ENCODE measurements around the gene C6orf141.

The C6orf141 gene

GRCh38 chr6:49522710-49523593 is 27.5 kb upstream of the C6orf141 start:
- Histone ChIP-seq H3K9ac (ENCODE audit: low read depth, low read length) (peak overlapping the region; percentile 28), H3K36me3 (ENCODE audit: control insufficient read depth, insufficient read depth, low read length) (no peaks in the 10 kb centered on the region), H3K27me3 (ENCODE audit: control insufficient read depth, insufficient read depth, low read length) (no peaks in the 10 kb centered on the region), H3K4me3 (ENCODE audit: low read depth, low read length) (no peak overlapping the region), H3K4me1 (ENCODE audit: control insufficient read depth, insufficient read depth, low read length) (peaks cover 8% of the 10 kb centered on the region), H3K9me3 (ENCODE audit: control insufficient read depth, insufficient read depth, low read length) (no peaks in the 10 kb centered on the region)

GRCh38 chr6:49523901-49524300 is 26.6 kb upstream of the C6orf141 start:
- no peak overlapping the region for H3K9ac ChIP-seq (ENCODE audit: low read depth, low read length)
- no peaks in the 10 kb centered on the region for H3K9me3 ChIP-seq (ENCODE audit: control insufficient read depth, insufficient read depth, low read length)
- no peaks in the 10 kb centered on the region for H3K27me3 ChIP-seq (ENCODE audit: control insufficient read depth, insufficient read depth, low read length)
- H3K4me1 ChIP-seq (ENCODE audit: control insufficient read depth, insufficient read depth, low read length): peaks cover 13% of the 10 kb centered on the region
- H3K36me3 ChIP-seq (ENCODE audit: control insufficient read depth, insufficient read depth, low read length): no peaks in the 10 kb centered on the region
- H3K4me3 ChIP-seq (ENCODE audit: low read depth, low read length): no peak overlapping the region

DNA sequence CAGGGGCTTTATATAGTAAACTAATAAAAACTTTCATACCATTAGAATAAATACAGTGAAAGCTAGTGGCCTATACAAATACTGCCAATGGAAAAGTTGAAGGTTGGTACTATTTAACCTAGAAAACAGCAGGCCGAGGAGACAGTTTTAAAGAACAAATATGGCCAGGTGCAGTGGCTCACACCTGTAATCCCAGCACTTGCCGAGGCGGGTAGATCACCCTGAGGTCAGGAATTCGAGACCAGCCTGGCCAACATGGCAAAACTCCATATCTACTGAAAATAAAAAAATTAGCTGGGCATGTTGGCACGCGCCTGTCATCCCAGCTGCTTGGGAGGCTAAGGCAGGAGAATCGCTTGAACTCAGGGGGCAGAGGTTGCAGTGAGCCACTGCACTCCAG is 25.9 kb upstream of the C6orf141 start:
- Histone ChIP-seq H3K27me3 (ENCODE audit: control insufficient read depth, insufficient read depth, low read length) (no peaks in the 10 kb centered on the region), H3K4me3 (ENCODE audit: low read depth, low read length) (no peak overlapping the region), H3K9ac (ENCODE audit: low read depth, low read length) (no peak overlapping the region), H3K9me3 (ENCODE audit: control insufficient read depth, insufficient read depth, low read length) (no peaks in the 10 kb centered on the region), H3K4me1 (ENCODE audit: control insufficient read depth, insufficient read depth, low read length) (peaks cover 13% of the 10 kb centered on the region), H3K36me3 (ENCODE audit: control insufficient read depth, insufficient read depth, low read length) (no peaks in the 10 kb centered on the region)

DNA sequence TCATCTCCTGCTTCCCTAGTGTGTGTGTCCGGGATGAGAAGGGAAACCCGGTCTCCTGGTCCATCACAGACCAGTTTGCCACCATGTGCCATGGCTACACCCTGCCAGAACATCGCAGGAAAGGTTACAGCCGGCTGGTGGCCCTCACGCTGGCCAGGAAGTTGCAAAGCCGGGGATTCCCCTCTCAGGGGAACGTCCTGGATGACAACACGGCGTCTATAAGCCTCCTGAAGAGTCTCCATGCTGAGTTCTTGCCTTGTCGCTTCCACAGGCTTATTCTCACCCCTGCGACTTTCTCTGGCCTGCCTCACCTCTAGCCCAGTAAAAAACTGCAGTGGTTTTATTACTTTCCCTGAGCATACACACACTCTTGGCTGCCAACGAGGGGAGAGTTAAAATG is 23.9 kb upstream of the C6orf141 start:
- Histone ChIP-seq H3K9me3 (ENCODE audit: control insufficient read depth, insufficient read depth, low read length) (no peaks in the 10 kb centered on the region), H3K4me1 (ENCODE audit: control insufficient read depth, insufficient read depth, low read length) (peaks cover 13% of the 10 kb centered on the region), H3K36me3 (ENCODE audit: control insufficient read depth, insufficient read depth, low read length) (no peaks in the 10 kb centered on the region), H3K27me3 (ENCODE audit: control insufficient read depth, insufficient read depth, low read length) (no peaks in the 10 kb centered on the region), H3K9ac (ENCODE audit: low read depth, low read length) (no peak overlapping the region), H3K4me3 (ENCODE audit: low read depth, low read length) (no peak overlapping the region)

GRCh38 chr6:49527320-49527719 is 23.1 kb upstream of the C6orf141 start:
- no peaks in the 10 kb centered on the region for H3K36me3 ChIP-seq (ENCODE audit: control insufficient read depth, insufficient read depth, low read length)
- H3K9me3 ChIP-seq (ENCODE audit: control insufficient read depth, insufficient read depth, low read length): no peaks in the 10 kb centered on the region
- H3K27me3 ChIP-seq (ENCODE audit: control insufficient read depth, insufficient read depth, low read length): no peaks in the 10 kb centered on the region
- no peak overlapping the region for H3K4me3 ChIP-seq (ENCODE audit: low read depth, low read length)
- H3K4me1 ChIP-seq (ENCODE audit: control insufficient read depth, insufficient read depth, low read length): peaks cover 13% of the 10 kb centered on the region
- no peak overlapping the region for H3K9ac ChIP-seq (ENCODE audit: low read depth, low read length)

DNA sequence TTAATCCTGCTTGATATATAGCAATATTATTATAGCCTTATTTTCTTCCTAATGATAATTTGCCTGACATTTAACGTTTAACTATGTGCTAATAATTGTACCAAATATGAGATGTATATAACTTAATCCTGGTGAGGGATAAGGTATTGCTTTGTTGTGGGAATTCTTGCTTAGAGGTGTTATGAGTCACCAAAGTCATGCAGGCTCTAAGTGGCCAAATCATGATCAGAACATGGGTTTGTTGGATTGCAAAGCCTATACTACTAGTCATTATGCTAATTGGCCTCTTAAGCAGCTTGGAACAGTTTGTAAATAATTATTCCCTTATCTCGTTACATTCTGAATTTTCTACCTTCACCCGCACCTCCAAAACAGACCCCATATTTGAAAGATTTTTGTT is 21.9 kb upstream of the C6orf141 start:
- Histone ChIP-seq H3K27me3 (ENCODE audit: control insufficient read depth, insufficient read depth, low read length) (no peaks in the 10 kb centered on the region), H3K36me3 (ENCODE audit: control insufficient read depth, insufficient read depth, low read length) (no peaks in the 10 kb centered on the region), H3K9ac (ENCODE audit: low read depth, low read length) (no peak overlapping the region), H3K4me1 (ENCODE audit: control insufficient read depth, insufficient read depth, low read length) (peaks cover 13% of the 10 kb centered on the region), H3K9me3 (ENCODE audit: control insufficient read depth, insufficient read depth, low read length) (no peaks in the 10 kb centered on the region), H3K4me3 (ENCODE audit: low read depth, low read length) (no peak overlapping the region)

GRCh38 chr6:49530141-49530776 is 20.2 kb upstream of the C6orf141 start:
- no peaks in the 10 kb centered on the region for H3K27me3 ChIP-seq (ENCODE audit: control insufficient read depth, insufficient read depth, low read length)
- H3K4me3 ChIP-seq (ENCODE audit: low read depth, low read length): no peak overlapping the region
- no peaks in the 10 kb centered on the region for H3K36me3 ChIP-seq (ENCODE audit: control insufficient read depth, insufficient read depth, low read length)
- H3K9ac ChIP-seq (ENCODE audit: low read depth, low read length): no peak overlapping the region
- H3K9me3 ChIP-seq (ENCODE audit: control insufficient read depth, insufficient read depth, low read length): no peaks in the 10 kb centered on the region
- H3K4me1 ChIP-seq (ENCODE audit: control insufficient read depth, insufficient read depth, low read length): peaks cover 13% of the 10 kb centered on the region

DNA sequence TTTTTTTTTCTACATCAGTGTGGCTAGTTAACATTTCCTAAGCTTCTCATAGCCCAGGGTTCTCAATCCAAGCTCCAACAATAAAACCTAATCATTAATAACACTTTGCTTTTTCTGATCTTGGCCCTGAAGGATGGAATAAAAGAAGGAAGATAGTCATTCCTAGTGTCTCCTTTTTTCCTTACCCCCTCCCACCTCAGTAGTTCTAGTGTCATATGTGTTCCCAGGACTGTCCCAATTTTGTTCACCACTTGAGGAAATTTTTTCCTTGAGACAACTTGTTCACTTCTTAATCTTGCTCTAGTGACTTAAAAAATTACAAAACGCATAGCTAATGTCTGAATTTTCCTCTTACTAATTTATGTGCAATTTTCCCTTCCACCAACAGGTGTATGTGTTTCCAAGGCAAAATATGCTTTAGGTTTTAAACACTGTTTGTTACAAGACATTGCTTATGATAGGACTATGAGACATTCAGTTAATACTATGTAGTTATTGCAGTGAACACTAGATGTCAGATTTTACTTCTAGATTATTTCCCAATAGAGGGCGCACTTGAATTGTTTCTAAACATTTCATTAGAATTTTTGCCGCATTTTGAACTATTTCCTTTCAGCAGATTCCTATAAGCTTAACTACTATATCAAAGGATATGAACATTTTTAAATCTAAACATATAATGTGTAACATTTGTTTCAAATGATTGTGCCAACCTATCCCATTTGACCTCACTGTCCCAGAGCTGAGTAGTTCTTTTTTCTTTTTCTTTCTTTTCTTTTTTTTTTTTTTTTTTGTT is 18.5 kb upstream of the C6orf141 start:
- Histone ChIP-seq H3K9me3 (ENCODE audit: control insufficient read depth, insufficient read depth, low read length) (no peaks in the 10 kb centered on the region), H3K27me3 (ENCODE audit: control insufficient read depth, insufficient read depth, low read length) (no peaks in the 10 kb centered on the region), H3K36me3 (ENCODE audit: control insufficient read depth, insufficient read depth, low read length) (no peaks in the 10 kb centered on the region), H3K4me3 (ENCODE audit: low read depth, low read length) (no peak overlapping the region), H3K9ac (ENCODE audit: low read depth, low read length) (no peak overlapping the region), H3K4me1 (ENCODE audit: control insufficient read depth, insufficient read depth, low read length) (peaks cover 10% of the 10 kb centered on the region)

DNA sequence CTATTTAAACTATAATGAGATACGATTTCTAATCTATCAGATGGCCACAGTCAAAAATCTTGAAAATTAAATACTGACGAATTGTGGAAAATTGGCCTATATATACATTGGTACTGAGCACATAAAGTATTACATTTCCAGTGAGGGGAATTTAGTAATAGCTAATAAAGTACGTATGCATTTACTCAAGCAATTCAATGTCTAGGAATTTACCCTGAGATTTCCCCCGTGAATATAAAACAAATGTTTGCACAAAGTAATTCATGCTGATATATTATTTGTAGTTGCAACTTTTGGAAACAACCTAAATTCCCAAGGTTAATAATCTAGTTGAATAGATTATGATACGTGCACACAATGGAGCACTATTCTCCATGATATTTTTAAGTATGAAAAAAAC is 14.7 kb upstream of the C6orf141 start:
- Histone ChIP-seq H3K9me3 (ENCODE audit: control insufficient read depth, insufficient read depth, low read length) (no peaks in the 10 kb centered on the region), H3K36me3 (ENCODE audit: control insufficient read depth, insufficient read depth, low read length) (no peaks in the 10 kb centered on the region), H3K4me1 (ENCODE audit: control insufficient read depth, insufficient read depth, low read length) (no peaks in the 10 kb centered on the region), H3K27me3 (ENCODE audit: control insufficient read depth, insufficient read depth, low read length) (no peaks in the 10 kb centered on the region), H3K9ac (ENCODE audit: low read depth, low read length) (no peak overlapping the region), H3K4me3 (ENCODE audit: low read depth, low read length) (no peak overlapping the region)

GRCh38 chr6:49539102-49539501 is 11.4 kb upstream of the C6orf141 start:
- no peak overlapping the region for H3K9ac ChIP-seq (ENCODE audit: low read depth, low read length)
- H3K36me3 ChIP-seq (ENCODE audit: control insufficient read depth, insufficient read depth, low read length): no peaks in the 10 kb centered on the region
- H3K4me3 ChIP-seq (ENCODE audit: low read depth, low read length): no peak overlapping the region
- H3K27me3 ChIP-seq (ENCODE audit: control insufficient read depth, insufficient read depth, low read length): no peaks in the 10 kb centered on the region
- H3K4me1 ChIP-seq (ENCODE audit: control insufficient read depth, insufficient read depth, low read length): no peaks in the 10 kb centered on the region
- no peaks in the 10 kb centered on the region for H3K9me3 ChIP-seq (ENCODE audit: control insufficient read depth, insufficient read depth, low read length)

DNA sequence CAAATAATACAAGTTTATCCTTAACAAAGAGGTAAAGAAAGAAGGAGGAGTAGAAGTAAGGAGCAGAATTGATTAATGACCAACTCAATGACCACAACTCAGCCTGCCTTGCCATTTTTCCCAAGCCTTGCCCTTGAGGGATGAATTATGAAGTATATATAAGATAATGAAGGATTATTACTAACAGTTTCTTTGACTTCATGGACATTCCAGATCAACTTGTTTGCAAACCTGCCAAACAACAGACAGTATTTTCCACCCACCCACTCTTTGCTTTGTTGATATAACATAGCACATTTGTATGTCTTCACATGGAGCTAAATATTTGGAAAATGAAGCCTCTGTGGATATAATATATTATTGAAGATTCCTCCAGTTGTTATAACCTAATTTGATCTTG is 9.9 kb upstream of the C6orf141 start:
- H3K9ac ChIP-seq (ENCODE audit: low read depth, low read length): no peak overlapping the region
- H3K36me3 ChIP-seq (ENCODE audit: control insufficient read depth, insufficient read depth, low read length): no peaks in the 10 kb centered on the region
- H3K4me3 ChIP-seq (ENCODE audit: low read depth, low read length): no peak overlapping the region
- H3K4me1 ChIP-seq (ENCODE audit: control insufficient read depth, insufficient read depth, low read length): no peaks in the 10 kb centered on the region
- no peaks in the 10 kb centered on the region for H3K27me3 ChIP-seq (ENCODE audit: control insufficient read depth, insufficient read depth, low read length)
- H3K9me3 ChIP-seq (ENCODE audit: control insufficient read depth, insufficient read depth, low read length): no peaks in the 10 kb centered on the region

All from iPS-15b (cell line).